Measurements from ENCODE around the gene UBE2K. TPM values are rescaled to one million over a fixed set of nuclear protein-coding genes. Genes with fewer than 3 reads are reported as not detected.
"Not testable (repeated sequence)": the region's sequence is repeated elsewhere in the genome, so short reads cannot be mapped to it uniquely, and the experiment has no call there.

Gene UBE2K
- total RNA-seq, 4 donors from 2014 or later: 31.7 to 41.5 (median 34.3) TPM

DNA sequence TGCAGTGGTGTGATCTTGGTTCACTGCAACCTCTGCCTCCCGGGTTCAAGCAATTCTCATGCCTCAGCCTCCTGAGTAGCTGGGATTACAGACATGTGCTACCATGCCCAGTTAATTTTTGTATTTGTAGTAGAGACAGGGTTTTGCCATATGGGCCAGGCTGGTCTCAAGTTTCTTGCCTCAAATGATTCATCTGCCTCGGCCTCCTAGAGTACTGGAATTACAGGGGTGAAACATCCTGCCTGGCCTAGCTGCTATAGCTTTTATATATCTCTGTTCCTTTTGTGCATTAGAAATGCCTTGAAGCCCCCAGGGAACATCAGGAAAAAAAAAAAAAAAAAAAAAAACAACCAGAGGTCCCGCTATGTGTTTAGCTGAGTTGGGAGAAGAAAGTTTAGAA lies 34.8 kb downstream of the UBE2K start:
- H3K27me3 ChIP-seq: no peaks in the 10 kb centered on the region
- H3K27ac ChIP-seq (replicated peaks in 1 of 4): no peak overlapping the region
- intact Hi-C loops (cut with DNase I): no loop called here
- no peak for TF ChIP-seq POLR2AphosphoS5 (IDR thresholded peaks at IDR 0.05)
- DNase-seq (ENCODE audit: extremely low spot score): no peak
- H3K4me1 ChIP-seq: peaks cover 0 to 28% (median 25%) of the 10 kb centered on the region in 4 donors
- WGBS: 89% methylated on average over 3 of the region's 3 CpGs
- H3K9me3 ChIP-seq: no peaks in the 10 kb centered on the region
- H3K36me3 ChIP-seq: peaks cover 0 to 4% (median 2%) of the 10 kb centered on the region in 4 donors
- no peak overlapping the region for H3K4me3 ChIP-seq

DNA sequence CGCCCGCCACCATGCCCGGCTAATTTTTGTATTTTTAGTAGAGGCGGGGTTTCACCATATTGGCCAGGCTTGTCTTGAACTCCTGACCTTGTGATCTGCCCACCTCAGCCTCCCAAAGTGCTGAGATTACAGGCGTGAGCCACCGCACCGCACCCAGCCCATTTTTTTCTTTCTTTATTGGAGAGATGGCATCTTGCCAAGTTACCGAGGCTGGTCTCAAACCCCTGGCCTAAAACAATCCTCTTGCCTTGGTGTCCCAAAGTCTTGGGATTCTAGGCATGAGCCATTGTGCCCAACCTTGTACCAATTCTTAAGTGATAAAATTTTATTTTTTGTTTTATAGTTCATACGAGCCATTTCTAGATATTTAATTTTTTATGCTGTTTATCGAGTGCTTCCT lies 41.7 kb downstream of the UBE2K start:
- 94% methylated on average over 10 of the region's 10 CpGs for WGBS
- intact Hi-C loops (cut with DNase I): not testable (repeated sequence)

DNA sequence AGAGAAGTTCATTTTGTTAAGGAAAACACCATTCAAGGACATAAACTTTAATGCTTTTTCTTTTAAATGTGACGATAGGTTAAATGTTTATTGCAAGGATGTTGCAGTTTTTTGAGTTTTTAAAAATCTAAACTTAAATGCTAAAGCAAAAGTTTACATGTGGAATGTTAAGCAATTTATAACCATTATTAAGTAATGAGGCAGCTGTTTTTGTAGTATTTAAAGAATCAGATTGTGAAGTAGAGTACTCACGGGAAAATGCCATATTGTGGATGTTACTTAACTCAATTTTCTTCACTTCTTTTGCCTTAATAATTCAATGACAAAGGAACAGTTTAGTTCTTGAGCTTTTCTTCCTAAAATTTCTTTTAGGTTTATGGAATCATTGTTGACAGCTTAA lies 43.5 kb downstream of the UBE2K start:
- intact Hi-C loops (cut with DNase I): no loop called here
- Histone ChIP-seq H3K36me3 (peaks cover 0 to 26% (median 8%) of the 10 kb centered on the region in 4 donors), H3K27me3 (no peaks in the 10 kb centered on the region), H3K4me3 (no peak overlapping the region), H3K9me3 (no peaks in the 10 kb centered on the region), H3K4me1 (peaks cover 2 to 17% (median 15%) of the 10 kb centered on the region in 4 donors), H3K27ac (replicated peaks in 1 of 4) (no peak overlapping the region)
- WGBS: 87% methylated on average over 2 of the region's 2 CpGs
- TF ChIP-seq EP300 (IDR thresholded peaks at IDR 0.05) (no peak), POLR2AphosphoS5 (IDR thresholded peaks at IDR 0.05) (no peak), POLR2A (IDR thresholded peaks at IDR 0.05; ENCODE audit: low read depth) (no peak)
- TF ChIP-seq, protein P1, sequence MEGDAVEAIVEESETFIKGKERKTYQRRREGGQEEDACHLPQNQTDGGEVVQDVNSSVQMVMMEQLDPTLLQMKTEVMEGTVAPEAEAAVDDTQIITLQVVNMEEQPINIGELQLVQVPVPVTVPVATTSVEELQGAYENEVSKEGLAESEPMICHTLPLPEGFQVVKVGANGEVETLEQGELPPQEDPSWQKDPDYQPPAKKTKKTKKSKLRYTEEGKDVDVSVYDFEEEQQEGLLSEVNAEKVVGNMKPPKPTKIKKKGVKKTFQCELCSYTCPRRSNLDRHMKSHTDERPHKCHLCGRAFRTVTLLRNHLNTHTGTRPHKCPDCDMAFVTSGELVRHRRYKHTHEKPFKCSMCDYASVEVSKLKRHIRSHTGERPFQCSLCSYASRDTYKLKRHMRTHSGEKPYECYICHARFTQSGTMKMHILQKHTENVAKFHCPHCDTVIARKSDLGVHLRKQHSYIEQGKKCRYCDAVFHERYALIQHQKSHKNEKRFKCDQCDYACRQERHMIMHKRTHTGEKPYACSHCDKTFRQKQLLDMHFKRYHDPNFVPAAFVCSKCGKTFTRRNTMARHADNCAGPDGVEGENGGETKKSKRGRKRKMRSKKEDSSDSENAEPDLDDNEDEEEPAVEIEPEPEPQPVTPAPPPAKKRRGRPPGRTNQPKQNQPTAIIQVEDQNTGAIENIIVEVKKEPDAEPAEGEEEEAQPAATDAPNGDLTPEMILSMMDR (IDR thresholded peaks at IDR 0.05): no peak
- DNase-seq (ENCODE audit: extremely low spot score): no peak

More for the DNA sequence above, 41.7 kb downstream of the UBE2K start:
- not testable (repeated sequence) for H3K27ac ChIP-seq (replicated peaks in 1 of 4); DNase-seq (ENCODE audit: extremely low spot score); H3K4me3 ChIP-seq; H3K9me3 ChIP-seq; H3K27me3 ChIP-seq
- H3K36me3 ChIP-seq: peaks cover 0 to 18% (median 1%) of the 10 kb centered on the region in 4 donors
- H3K4me1 ChIP-seq: peaks cover 0 to 19% (median 17%) of the 10 kb centered on the region in 4 donors

DNA sequence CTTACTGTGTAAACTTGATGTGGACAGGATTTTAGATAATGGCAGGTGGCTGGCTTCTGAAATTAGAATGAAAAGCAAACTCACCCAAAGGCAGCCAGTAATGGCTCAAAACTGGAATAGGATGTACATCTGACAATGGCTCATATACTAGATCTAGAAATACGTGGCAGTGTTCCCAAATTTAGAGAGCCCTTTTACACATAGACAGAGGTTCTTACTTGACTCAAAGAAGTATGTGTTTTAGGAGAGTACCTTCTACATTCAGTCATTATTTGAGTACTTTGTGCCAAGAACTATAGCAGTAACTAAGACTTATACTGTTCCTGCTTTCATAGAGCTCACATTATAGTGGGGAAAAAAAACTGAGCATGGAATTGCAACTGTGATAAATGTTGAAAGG lies 48.0 kb downstream of the UBE2K start:
- TF ChIP-seq, protein P1 (IDR thresholded peaks at IDR 0.05): no peak
- TF ChIP-seq POLR2AphosphoS5 (IDR thresholded peaks at IDR 0.05): no peak
- TF ChIP-seq EP300 (IDR thresholded peaks at IDR 0.05): no peak
- no peak for TF ChIP-seq POLR2A (IDR thresholded peaks at IDR 0.05; ENCODE audit: low read depth)
- WGBS: 91% methylated on average over 1 of the region's 1 CpG
- intact Hi-C loops (cut with DNase I): no loop called here
- no peak for DNase-seq (ENCODE audit: extremely low spot score)
- H3K27me3 ChIP-seq: no peaks in the 10 kb centered on the region
- H3K9me3 ChIP-seq: no peaks in the 10 kb centered on the region
- peaks cover 0 to 2% (median 0%) of the 10 kb centered on the region in 4 donors for H3K4me1 ChIP-seq
- peaks cover 0 to 45% (median 29%) of the 10 kb centered on the region in 4 donors for H3K36me3 ChIP-seq
- H3K4me3 ChIP-seq: no peak overlapping the region
- no peak overlapping the region for H3K27ac ChIP-seq (replicated peaks in 1 of 4)

DNA sequence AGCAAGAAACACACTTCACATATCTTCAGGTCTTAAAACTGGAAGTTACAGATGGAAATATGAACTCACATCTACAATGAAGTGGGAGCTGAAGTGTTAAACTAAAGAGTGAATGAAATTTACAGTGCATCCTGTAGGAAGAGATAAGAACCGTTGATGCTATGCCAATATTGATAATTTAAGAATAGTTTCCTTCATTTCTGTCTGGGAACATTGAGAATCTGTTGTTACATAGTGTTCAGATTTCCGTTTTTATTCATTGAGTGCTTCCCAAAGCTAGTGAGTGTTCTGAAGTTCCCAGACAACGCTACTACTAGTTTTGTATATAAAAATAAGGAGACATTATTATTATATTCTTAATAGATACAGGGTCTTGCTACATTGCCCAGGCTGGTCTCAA lies 52.3 kb downstream of the UBE2K start:
- Histone ChIP-seq H3K4me1 (peaks cover 0 to 9% (median 3%) of the 10 kb centered on the region in 4 donors), H3K36me3 (peaks cover 0 to 56% (median 42%) of the 10 kb centered on the region in 4 donors)
- TF ChIP-seq EP300 (IDR thresholded peaks at IDR 0.05) (no peak), POLR2A (IDR thresholded peaks at IDR 0.05; ENCODE audit: low read depth) (no peak), POLR2AphosphoS5 (IDR thresholded peaks at IDR 0.05) (no peak)
- TF ChIP-seq, protein P1 (IDR thresholded peaks at IDR 0.05): no peak

DNA sequence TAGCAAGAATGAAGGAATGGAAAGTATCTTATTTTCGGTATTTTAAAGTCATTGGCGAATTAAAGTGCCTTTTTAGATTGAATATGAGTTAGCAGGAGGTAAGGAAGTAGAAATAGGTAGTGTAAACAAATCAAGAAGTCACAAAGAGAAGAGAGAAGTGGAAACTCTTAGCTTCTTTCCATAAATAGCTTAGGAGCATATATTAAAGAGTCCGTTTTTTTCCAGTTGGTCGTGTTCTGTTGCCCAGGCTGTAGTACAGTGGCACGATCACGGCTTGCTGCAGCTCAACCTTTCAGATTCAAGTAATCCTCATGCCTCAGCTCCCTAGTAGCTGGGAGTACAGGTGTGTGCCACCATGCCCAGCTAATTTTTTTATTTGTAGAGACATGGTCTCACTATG lies 56.4 kb downstream of the UBE2K start:
- H3K4me1 ChIP-seq: peaks cover 0 to 9% (median 2%) of the 10 kb centered on the region in 4 donors
- no peak overlapping the region for H3K27ac ChIP-seq (replicated peaks in 1 of 4)
- DNase-seq (ENCODE audit: extremely low spot score): no peak
- no peak overlapping the region for H3K4me3 ChIP-seq
- intact Hi-C loops (cut with DNase I): no loop called here
- H3K27me3 ChIP-seq: no peaks in the 10 kb centered on the region
- no peaks in the 10 kb centered on the region for H3K9me3 ChIP-seq
- WGBS: 59% methylated on average over 6 of the region's 6 CpGs
- H3K36me3 ChIP-seq: peaks cover 11 to 62% (median 44%) of the 10 kb centered on the region in 4 donors
- TF ChIP-seq POLR2A (IDR thresholded peaks at IDR 0.05; ENCODE audit: low read depth) (no peak), POLR2AphosphoS5 (IDR thresholded peaks at IDR 0.05) (no peak), EP300 (IDR thresholded peaks at IDR 0.05) (no peak)
- TF ChIP-seq, protein P1 (IDR thresholded peaks at IDR 0.05): no peak

More for the DNA sequence above, 52.3 kb downstream of the UBE2K start:
- H3K9me3 ChIP-seq: no peaks in the 10 kb centered on the region
- intact Hi-C loops (cut with DNase I): no loop called here
- H3K27me3 ChIP-seq: no peaks in the 10 kb centered on the region
- H3K4me3 ChIP-seq: no peak overlapping the region
- no peak overlapping the region for H3K27ac ChIP-seq (replicated peaks in 1 of 4)
- 77% methylated on average over 3 of the region's 3 CpGs for WGBS
- DNase-seq (ENCODE audit: extremely low spot score): no peak

Data from esophagus muscularis mucosa (tissue), 4 donors.